ENCODE data around the gene SCN1A.
"Not testable (repeated sequence)": the region's sequence is repeated elsewhere in the genome, so short reads cannot be mapped to it uniquely, and the experiment has no call there.

SCN1A gene

DNA sequence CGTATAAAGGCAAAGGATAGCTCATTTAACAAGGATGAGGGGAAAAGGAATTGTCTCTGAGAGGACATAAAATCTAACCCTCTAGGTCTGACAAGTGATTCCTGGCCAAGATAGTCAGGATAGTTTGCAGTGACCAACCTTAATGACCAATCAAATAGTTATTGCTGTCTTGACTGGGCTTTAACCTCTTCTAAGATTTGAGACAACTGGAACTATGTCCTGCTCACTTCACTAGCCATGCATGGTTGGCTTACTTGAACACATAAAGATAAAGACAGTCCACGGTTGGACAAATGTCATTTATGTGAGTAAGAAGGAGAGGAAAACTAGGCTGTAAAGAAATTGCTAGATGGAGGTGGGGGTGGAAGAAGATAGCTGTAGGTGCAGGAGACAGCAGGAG lies 53.8 kb downstream of the SCN1A start:
- no peak for DNase-seq

DNA sequence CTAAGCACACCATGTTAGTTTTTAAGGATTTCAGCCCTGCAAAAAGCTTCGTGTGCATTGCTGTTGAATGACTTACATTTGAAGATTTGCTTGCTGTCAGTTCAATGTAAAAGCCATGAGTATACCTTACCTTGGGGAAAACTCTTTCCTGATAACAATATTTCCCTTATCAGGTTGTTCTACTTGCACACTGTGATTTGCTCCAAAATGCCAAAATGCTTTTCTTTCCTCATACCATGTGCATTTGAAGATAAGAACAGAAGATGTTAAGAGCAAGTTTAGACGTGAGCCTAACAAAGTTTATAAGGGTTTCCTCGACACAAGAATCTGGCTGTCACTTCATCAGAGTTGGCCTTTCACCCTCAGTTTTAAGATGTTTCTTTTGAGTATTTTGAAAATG lies 57.6 kb downstream of the SCN1A start:
- DNase-seq: no peak

DNA sequence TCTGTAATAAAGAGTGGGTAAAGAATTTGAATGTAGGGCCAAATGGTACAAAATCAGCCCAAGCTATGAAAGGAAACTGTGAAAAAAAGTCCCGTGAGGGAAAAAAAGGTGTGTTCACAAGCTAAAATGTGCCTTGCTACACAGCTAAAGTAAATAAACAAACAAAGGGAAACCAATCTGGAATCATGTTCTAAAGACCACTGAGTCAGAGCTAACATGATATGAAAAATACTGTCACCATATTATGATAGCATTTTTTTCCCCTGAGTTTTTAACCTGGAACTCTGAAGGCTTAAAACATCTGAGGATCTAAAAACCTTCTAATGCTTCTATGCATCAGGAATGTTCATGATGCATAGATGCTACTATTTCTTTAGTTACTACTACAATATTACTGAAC lies 58.8 kb downstream of the SCN1A start:
- DNase-seq: no peak

DNA sequence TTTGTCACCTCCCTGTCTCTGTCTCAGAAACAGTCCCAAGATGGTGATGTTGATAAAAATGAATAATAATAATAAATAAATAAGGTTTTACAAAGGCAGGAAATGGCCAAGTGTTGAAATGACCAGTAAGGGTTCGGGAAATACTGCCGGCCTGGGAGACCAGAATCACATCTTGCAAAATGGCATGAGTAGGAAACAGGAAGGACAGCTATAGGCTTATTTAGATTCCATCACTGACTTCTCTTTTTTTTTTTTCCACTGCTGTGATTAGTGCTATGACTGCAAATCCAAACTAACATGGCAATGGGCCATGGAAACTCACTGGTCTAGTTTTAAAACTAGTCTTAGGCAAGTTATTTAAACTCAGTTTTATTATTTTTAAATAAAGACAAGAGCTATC lies 60.6 kb downstream of the SCN1A start:
- no peak for DNase-seq

DNA sequence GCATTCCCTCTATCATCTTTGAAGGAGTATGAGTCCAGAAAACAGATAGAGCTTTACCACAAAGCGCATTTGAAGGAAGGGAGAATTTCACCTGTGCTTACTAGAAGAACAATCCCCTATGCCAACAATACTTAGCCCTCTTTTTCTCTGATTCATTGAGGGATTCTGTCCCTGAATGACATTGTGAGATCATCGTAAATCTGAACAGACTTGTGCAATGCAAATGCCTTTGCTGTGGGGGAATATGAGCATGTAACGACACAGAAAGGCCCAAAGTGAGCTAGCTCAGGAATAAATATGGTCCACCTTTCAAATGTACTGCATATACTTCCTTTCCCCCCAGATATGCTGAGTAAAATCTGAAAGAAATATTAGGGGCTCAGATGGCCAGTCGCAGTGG lies 67.6 kb downstream of the SCN1A start:
- DNase-seq: no peak

DNA sequence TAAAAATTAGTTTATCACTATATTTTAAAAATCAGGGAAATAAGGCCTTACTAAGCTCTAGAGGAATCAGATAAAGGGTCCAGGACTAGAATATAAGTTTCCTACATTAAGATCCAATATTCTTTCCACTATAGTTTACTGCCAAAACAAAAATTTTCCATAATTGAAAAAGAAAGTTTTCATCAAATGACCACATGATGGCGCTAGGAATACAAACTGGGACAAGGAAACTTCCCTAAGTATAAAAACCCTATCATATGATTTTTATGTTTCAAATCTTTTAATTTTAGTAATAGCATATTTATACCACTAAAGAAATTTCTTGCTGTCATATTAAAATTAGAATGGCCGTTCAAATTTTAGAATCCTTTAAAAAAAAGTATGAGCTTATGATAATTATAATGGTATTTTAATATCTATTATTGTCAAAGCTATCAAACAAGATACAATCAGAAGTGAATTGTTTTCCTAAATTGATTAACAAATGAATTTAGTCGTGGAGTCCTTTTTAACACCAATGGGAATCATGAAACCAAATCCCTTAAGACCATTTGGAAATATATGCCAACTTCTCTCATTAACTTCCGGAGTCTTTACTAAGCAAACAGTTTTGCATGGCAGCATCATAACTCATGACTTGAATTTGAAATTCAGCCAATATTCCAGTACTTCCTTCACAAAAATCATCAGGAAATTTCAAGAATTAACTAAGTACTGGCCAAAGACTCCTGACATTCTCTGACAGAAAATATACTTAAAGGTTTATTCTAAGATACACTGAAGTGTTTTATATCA lies 70.3 kb downstream of the SCN1A start:
- no peak for DNase-seq

DNA sequence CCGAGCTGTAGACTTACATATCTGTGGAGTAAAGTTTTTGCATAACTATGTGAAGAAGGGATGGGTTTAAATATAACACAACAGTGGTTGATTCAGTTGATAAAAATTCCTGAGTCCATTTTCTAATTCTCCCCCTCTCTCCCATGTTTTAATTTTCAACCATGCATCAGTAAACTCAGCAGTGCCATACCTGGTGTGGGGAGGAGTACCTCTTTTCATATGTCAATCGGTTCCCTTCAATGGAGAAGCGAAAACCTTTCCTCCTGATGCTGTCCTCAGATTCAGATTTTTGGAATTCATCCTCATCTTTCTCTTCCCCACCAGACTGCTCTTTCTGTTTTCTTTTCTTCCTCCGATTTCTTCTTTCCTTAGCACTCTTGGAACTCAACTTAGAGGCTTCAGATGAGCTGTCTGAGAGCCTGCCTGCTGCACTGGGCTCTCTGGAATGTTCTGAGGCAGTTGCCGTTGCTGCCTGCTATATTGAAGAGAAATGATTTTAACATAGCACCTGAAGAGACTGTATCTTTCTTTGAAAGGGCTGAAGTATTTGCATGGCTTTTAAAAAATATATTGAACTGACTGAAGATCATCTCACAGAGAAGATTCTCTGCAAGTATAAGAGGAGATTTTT lies 82.9 kb downstream of the SCN1A start:
- no peak for DNase-seq

DNA sequence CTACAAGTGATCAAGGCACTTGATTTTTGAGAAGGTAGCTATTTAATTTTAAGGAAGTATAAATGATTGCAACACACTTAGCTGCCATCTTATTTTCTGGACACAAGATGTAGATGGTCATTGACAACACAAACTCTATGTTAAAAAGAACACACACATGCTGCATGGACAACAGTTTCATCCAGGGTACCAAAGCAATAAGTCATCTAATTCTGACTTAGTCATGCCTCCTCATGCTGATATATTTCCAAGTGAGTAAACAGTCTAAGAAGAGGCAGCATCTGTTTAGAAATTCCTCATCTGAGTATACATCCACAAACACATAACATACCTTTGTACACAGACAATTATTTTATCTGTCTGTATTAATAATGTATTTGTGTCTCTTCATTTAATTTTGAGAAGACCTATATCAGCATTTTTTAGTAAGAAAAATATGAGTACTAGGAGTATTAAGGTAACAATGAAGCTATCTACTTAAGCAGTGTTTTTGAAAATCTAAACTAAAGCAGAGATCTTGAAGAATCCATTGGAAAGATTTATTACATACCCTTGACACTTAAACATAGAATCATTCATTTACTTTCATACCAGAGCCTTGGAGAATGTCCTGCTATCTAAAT lies 84.9 kb downstream of the SCN1A start:
- DNase-seq: no peak

DNA sequence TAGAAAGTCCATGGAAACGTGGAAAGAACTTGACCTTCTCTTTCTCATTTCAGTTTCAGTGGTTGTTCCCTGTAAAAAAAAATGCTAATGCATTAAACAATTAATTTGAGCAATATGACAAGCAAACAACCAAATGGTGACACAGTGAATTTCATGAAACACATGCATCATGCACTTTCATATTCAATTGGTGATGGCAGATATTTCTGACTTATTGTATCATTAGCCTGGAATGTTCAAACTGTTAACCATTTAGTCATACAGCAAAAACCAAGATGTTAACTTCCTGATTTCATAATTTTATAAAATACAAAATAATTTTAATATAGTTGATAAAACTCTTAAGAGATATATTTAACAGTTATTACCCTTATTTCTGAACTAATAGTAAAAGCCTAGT lies 85.5 kb downstream of the SCN1A start:
- no peak for DNase-seq

DNA sequence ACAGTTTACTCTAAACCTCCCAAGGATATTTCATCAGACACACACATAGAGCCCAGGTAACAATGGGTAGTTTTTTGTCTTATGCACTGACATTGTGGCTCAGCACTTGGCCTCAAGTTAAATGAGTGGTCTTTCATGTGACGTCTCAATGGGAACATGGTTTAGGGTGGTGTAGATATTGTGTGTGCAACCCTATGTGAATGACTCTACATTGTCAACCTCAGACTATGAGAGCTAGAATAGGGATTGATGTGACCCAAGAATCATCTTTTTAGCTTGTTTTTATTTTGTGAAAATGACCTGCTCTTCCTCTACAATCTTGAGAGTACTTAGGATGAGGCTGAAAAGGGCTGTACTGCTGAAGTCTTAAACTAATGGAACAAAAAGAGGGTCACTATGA lies 86.2 kb downstream of the SCN1A start:
- no peak for DNase-seq

DNA sequence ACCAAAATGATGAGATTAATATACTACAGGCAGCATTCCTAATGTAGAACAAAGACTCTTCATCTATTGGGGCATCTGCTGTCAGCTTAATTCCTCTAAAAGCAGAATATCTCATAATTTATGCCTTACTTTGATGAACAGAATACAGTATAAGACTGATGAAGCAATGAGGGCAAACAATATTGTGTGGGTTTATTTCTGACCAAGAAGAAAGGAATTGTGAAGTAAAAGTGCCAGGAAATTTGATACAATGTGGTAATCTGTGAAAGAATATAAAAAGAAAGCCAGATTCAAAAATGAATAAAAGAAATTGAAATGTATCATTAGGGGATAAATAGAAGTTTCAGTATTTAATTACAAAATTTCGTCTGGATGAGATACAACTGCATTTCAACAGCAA lies 95.5 kb downstream of the SCN1A start:
- DNase-seq: no peak

DNA sequence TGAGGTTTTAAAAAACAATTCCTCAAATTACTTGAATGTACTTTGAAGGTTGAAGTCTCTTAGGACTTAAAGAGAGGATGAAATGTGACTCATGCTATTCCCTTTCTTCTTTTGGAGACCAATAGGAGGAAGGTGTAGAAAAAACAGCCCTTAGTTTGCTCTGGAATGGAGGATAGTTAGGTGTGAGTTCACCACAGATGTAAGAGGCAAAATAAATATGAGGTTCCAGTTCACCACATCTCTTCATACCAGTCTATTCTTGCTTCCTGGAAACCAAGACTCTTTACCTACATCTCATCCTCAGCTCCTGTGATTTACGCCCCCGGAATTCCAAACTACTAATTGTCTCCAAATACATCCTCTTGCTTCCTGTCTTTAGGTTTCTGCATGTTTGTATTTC lies 96.8 kb downstream of the SCN1A start:
- DNase-seq: no peak

DNA sequence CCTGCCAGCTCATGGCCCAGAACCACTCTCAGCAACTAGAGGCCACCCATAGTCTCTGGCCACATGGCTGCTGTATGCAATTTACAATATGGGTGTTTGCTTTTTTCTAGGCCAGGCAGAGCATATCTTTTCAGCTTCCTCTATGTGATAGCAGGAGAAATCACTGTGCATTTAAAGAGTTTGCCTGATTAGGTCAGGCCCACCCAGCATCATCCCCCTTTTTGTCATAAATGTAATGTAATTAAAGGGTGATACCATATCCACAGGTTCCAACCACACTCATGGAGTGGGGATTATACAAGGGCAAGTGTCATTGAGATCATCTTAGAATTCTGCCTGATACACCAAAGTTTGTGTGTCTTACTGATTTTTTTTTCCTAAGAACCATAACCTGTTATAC lies 102.5 kb downstream of the SCN1A start:
- DNase-seq: no peak

DNA sequence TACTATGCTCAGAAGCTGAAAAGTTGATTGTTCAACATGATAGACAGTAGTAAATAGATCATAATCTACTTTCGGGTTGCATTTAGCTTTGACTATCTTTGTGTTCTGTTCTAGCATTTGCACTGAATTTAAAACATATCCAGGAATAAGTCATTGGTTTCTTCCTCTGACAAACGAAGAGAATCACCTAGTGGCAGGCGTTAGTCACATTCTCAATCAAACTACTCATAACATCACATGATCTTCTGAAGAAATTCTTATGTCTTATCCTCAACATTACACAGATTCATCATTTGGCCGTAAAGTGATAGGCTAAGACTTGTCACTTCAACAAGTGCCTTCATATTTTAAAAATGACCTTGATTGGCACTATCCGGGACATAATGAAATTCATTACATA lies 110.6 kb downstream of the SCN1A start:
- no peak for DNase-seq

DNA sequence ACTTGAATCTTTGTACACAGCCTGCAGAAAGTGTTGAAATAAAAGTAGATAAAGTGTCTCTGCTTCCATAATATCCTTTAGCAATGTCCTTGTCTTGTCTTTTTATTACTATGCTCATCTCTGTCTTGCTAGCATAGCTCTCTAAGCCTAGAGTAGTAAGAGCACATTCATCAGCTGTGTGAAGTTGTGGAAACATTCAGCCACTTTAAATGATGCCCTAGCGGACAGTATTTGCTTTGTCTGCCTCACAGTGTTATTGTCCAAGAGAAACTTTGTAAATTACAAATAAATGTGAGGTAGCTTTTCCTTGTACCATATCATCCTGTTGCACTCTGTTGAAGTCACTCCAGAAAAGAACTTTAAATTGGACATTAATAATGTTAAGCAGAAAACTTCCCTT lies 113.9 kb downstream of the SCN1A start:
- no peak for DNase-seq

DNA sequence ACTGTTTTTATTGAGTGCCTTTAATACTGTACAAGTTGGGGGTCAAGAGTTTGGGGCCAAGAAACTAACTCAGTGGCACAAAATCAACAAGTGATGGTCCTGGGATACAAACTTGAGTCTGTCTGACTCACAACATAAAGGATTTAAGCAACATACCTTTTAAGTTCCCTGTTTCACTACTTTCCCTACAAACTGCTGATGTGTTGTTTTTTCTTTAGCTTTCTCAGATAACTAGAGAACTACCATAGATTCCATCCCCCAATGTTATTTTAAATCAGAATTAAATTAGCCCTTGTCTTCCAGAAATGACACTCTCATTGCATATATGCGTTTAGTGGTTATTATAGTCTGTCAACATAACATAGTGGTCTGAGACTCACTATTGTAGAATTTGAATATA lies 116.2 kb downstream of the SCN1A start:
- DNase-seq: no peak

DNA sequence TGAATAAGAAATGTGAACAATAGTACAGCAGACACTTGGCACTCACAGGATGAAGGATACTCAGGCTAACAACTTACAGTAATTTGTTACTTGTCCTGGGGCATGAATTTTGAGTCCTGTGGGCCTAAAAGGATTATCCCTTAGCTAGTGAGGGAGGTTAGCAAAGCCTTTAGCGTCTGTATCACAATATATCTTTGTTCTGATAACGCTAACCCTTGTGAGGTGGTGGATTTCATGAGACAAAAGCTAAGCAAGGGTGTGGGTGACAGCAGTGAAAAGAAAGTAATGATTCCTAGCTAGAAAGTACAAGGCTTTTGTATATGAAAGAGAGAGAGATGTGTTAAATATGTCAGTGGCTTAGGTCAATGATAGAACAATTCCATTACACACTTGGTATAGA lies 127.4 kb downstream of the SCN1A start:
- DNase-seq: no peak

DNA sequence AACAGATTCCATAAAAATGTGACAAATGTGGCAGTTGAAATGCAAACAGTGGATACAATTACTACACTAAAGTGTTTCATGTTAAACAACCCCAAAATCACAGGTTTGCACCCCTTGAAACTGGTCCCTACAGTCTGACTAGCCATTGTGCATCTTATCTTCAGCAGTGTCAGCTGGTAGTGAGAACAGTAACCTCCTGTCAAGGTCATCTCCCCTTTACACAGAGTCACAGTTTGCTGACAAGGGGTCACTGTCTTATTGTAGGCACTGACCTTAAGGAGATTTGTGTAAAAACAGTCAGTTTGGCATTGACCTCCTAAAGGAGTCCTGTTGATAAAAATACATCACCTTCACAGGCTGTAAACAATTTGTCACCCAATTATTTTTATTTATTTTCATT lies 137.0 kb downstream of the SCN1A start:
- no peak for DNase-seq

DNA sequence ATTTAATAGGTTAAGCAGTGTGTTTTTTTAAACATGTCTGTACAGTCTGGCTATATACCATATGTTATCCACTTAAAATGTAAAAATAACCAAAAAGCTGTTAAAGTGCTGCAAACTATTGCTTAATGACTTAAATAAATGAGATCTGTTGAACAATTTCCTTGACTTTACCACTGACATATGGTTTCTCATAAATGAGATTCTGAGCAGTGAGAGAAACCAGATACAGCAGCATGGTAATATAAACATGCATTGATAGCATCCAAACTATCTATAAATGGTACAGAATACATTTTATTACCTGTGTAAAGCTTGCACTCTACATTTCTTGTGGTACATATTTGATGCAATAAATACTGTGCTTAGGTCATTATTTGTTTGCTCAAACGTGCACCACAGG lies 138.0 kb downstream of the SCN1A start:
- DNase-seq: no peak

DNA sequence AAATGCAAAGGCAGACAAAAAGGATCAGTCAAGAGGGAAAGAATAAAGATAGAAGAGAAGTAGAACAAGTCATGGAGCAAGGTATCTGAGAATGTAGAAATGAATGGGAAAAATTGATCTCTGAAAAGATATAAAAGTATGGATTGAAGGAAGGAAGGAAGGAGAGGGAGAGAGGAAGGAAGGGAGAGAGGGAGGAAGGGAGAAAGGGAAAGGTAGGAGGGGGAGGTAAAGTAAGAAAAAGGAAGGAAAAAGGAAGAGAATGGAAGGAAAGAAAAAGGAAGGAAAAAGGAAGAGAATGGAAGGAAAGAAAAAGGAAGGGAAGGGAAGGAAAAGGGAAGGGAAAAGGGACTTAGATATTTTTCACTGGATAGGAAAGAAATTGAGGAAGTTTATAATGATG lies 142.7 kb downstream of the SCN1A start:
- no peak for DNase-seq

DNA sequence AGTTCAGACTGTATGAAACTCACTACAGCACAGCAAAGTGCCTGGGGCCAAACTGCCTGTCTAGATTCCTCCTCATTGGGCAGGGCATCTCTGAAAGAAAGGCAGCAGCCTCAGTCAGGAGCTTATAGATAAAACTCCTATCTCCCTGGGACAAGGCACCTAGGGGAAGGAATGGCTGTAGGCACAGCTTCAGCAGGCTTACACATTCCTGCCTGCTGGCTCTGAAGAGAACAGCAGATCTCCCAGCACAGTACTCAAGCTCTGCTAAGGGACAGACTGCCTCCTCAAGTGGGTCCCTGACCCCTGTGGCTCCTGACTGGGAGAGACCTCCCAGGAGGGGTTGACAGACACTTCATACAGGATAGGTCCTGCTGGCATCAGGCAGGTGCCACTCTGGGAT lies 155.7 kb downstream of the SCN1A start:
- not testable (repeated sequence) for DNase-seq

DNA sequence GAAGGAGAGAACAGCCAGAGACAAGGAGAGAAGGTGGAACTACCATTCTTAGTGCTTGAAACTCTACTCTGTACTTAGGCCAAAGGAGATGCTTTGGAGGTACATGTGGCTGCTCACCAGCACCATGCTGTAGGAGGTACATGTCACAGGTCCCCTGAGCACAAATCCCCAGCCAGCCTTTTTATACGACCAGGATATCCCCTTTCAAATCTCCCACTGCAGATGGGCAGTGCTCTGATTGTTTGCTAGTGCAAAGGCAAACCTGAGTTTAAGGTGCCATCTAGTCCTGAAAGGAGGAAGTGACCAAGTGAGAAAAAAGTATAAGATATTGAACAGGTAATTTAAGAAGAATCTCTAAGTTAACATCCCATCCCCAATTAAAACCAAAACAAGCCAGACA lies 157.2 kb downstream of the SCN1A start:
- DNase-seq: no peak

DNA sequence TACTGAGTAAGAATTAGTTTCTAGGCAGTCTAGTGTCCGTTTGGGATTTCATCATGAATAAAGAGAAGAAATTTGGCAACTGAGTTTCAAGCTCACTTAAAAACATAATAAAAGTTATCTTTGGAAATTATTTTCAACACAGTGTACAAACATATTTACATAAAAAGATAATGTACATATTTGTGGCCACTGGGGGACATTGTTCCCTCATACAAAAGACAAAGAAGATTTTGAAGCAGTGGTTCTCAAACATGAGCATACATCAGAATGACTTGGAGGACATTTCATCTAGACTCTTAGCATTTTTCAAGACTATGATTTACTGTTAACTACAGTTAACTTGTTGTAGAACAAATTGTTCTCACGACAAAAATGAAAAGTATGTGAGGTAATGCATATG lies 158.6 kb downstream of the SCN1A start:
- no peak for DNase-seq

DNA sequence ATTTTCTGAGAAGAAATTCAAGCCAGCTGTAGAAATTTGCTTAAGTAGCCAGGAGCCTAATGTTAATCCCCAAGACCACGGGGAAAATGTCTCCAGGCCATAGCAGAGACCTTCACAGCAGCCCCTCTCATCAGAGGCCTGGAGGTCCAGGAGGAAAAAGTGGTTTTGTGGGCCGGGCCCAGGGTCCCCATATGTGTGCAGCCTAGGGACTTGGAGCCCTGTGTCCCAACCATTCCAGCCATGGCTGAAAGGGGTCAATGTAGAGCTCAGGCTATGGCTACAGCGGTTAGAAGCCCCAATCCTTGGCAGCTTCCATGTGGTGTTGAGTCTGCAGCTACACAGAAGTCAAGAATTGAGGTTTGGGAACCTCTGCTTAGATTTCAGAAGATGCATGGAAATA lies 160.1 kb downstream of the SCN1A start:
- DNase-seq: no peak

DNA sequence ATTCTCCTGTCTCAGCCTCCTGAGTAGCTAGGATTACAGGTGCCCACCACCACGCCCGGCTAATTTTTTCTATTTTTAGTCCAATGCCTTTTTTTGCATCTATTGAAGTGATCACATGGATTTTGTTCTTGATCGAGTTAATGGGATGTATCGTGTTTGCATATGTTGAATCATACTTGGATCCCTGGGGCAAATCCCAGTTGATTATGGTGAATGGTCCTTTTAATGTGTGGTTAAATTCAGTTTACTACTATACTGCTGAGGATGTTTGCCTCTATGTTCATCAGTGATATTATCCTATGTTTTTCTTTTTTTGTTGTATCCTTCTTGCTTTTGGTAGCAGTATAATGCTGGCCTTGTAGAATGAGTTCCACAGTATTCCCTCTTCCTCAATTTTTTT lies 166.0 kb downstream of the SCN1A start:
- no peak for DNase-seq
